ENCODE measurements around the gene TGFBR2. TPM values are rescaled to one million over a fixed set of nuclear protein-coding genes. Genes with fewer than 3 reads are reported as not detected.

Gene TGFBR2
- total RNA-seq, 1 donor from 2014 or later = 68.7 TPM

DNA sequence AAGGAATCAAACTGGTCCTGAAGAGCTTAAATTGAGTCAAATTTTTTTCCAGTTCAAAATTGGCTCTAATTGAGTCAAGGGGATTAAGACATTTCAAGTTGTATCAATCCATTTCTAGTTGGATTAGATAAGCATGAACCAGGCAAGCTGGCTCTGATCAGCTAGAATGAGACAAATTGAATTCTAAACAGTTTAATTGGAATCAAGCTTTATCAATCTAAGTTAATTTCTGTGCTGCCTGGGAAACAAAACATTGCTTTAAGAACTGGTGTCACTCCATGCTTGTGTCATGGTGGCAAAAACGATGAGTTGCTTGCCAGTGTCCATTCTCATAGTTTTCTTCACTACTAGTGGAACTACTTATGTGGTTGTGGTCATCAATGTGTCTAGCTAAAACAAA is 116.8 kb downstream of the TGFBR2 start:
- no peak for TF ChIP-seq CTCF (IDR thresholded peaks at IDR 0.05; ENCODE audit: unreplicated experiment)
- Mint-ChIP-seq H3K27ac (ENCODE audit: unreplicated experiment) (no peak overlapping the region), H3K9me3 (ENCODE audit: unreplicated experiment) (no peaks in the 10 kb centered on the region), H3K36me3 (ENCODE audit: low read depth, unreplicated experiment) (no peaks in the 10 kb centered on the region), H3K4me1 (ENCODE audit: unreplicated experiment) (peaks cover 6% of the 10 kb centered on the region), H3K27me3 (ENCODE audit: unreplicated experiment) (peaks cover 2% of the 10 kb centered on the region), H3K4me3 (ENCODE audit: unreplicated experiment) (no peak overlapping the region)
- no peak for DNase-seq (ENCODE audit: low spot score)

DNA sequence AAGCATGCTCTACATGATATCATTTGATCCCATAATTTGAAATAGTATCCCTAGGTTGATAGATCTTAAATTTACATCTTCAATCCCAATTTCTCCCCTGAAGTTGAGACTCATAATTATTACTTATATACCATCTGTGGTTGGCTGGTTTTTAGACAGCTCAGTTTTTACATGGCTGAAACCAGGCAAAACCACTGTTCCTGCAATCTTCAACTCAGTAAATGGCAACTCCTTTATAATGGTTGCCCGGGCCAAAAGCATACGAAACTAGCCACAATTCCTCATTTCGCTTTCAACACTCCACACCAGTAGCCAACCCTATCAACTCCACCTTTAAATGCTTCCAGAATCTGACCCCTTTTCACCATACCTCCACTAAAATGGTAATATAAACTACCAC is 118.5 kb downstream of the TGFBR2 start:
- Mint-ChIP-seq H3K4me1 (ENCODE audit: unreplicated experiment) (peaks cover 6% of the 10 kb centered on the region), H3K27me3 (ENCODE audit: unreplicated experiment) (peaks cover 2% of the 10 kb centered on the region), H3K27ac (ENCODE audit: unreplicated experiment) (no peak overlapping the region)

DNA sequence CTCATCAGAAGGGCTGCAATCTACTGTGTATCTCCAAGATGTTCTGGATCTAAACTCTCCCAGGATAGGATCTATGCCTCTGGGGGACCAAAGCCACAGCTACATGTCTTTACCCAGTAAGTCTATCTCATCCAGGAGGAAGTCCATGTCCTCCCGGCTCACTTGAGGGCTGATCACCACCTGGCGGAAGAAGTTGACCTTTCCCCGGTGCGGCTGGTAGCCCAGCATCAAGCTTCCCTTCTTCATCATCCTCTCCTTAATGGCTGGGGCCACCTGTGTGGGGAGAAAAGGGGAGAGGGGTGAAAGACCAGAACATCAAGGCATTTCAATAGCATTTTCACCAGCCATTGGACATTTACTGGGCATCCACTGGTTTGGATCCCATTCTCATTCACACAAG is 121.7 kb downstream of the TGFBR2 start:
- TF ChIP-seq CTCF (IDR thresholded peaks at IDR 0.05; ENCODE audit: unreplicated experiment) = no peak
- DNase-seq (ENCODE audit: low spot score) = no peak

More for the DNA sequence above, 118.5 kb downstream of the TGFBR2 start:
- Mint-ChIP-seq H3K4me3 (ENCODE audit: unreplicated experiment) (no peak overlapping the region), H3K9me3 (ENCODE audit: unreplicated experiment) (no peaks in the 10 kb centered on the region), H3K36me3 (ENCODE audit: low read depth, unreplicated experiment) (no peaks in the 10 kb centered on the region)
- DNase-seq (ENCODE audit: low spot score) = no peak
- TF ChIP-seq CTCF (IDR thresholded peaks at IDR 0.05; ENCODE audit: unreplicated experiment) = no peak

GRCh38 chr3:30729512-30729911 is 123.1 kb downstream of the TGFBR2 start:
- H3K36me3 Mint-ChIP-seq (ENCODE audit: low read depth, unreplicated experiment) = no peaks in the 10 kb centered on the region
- H3K4me1 Mint-ChIP-seq (ENCODE audit: unreplicated experiment) = no peaks in the 10 kb centered on the region
- H3K4me3 Mint-ChIP-seq (ENCODE audit: unreplicated experiment) = no peak overlapping the region
- H3K27me3 Mint-ChIP-seq (ENCODE audit: unreplicated experiment) = no peaks in the 10 kb centered on the region
- TF ChIP-seq CTCF (IDR thresholded peaks at IDR 0.05; ENCODE audit: unreplicated experiment) = no peak
- H3K27ac Mint-ChIP-seq (ENCODE audit: unreplicated experiment) = no peak overlapping the region
- no peaks in the 10 kb centered on the region for H3K9me3 Mint-ChIP-seq (ENCODE audit: unreplicated experiment)
- no peak for DNase-seq (ENCODE audit: low spot score)

More for the DNA sequence above, 121.7 kb downstream of the TGFBR2 start:
- Mint-ChIP-seq H3K9me3 (ENCODE audit: unreplicated experiment) (no peaks in the 10 kb centered on the region), H3K4me1 (ENCODE audit: unreplicated experiment) (no peaks in the 10 kb centered on the region), H3K27ac (ENCODE audit: unreplicated experiment) (no peak overlapping the region), H3K36me3 (ENCODE audit: low read depth, unreplicated experiment) (no peaks in the 10 kb centered on the region), H3K27me3 (ENCODE audit: unreplicated experiment) (peaks cover 2% of the 10 kb centered on the region), H3K4me3 (ENCODE audit: unreplicated experiment) (no peak overlapping the region)

DNA sequence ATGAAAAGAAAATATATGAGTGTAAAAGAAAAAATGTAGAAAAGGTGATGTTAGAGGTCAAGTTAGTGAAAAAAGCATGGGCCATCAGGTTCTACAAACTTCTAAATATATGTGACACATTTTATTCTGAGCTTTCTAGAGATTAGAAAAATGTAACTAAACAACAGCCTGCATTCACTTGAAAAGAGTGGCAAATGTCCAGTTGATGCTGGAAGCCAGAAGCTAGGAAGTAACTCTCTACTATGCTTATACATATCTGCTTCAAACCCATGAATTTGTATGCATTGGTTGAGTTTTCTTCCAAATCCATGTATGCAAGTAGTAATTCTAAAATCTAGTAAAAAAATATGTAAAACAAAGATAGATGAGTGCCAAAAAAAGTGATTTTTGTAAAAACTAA is 123.5 kb downstream of the TGFBR2 start:
- Mint-ChIP-seq H3K36me3 (ENCODE audit: low read depth, unreplicated experiment) (no peaks in the 10 kb centered on the region), H3K4me3 (ENCODE audit: unreplicated experiment) (no peak overlapping the region), H3K9me3 (ENCODE audit: unreplicated experiment) (no peaks in the 10 kb centered on the region), H3K4me1 (ENCODE audit: unreplicated experiment) (no peaks in the 10 kb centered on the region), H3K27ac (ENCODE audit: unreplicated experiment) (no peak overlapping the region), H3K27me3 (ENCODE audit: unreplicated experiment) (no peaks in the 10 kb centered on the region)
- no peak for DNase-seq (ENCODE audit: low spot score)
- TF ChIP-seq CTCF (IDR thresholded peaks at IDR 0.05; ENCODE audit: unreplicated experiment) = no peak
